Prostate gland (tissue), 2 donors: ENCODE results near the gene LMLN. TPM values are rescaled to one million over a fixed set of nuclear protein-coding genes. Genes with fewer than 3 reads are reported as not detected.

Source experiments
- DNase-seq: peaks from one replicate; pipeline ENCODE4 v3.0.0-alpha.2; 2019; ENCODE audit warnings: low spot score
- H3K27ac ChIP-seq, 2 donors: fragments of 200-600 bp; sonication (generic); 2 replicates each; pipeline ENCODE4 v1.5.1; 2017 to 2019
- H3K27me3 ChIP-seq: fragments of 200-600 bp; sonication (generic); replicated peaks from 2 replicates; pipeline ENCODE4 v1.5.1; 2019; ENCODE audit not compliant: insufficient read depth
- H3K36me3 ChIP-seq, 2 donors: fragments of 200-600 bp; sonication (generic); 1 replicate in 1 of 2; 2 replicates in 1 of 2; pipeline versions ENCODE4 v1.5.1 to v1.8.1; 2017 to 2019
- H3K4me1 ChIP-seq: fragments of 200-600 bp; sonication (generic); replicated peaks from 2 replicates; pipeline ENCODE4 v1.5.1; 2019
- H3K4me3 ChIP-seq, 2 donors: fragments of 200-600 bp; sonication (generic); 2 replicates each; pipeline ENCODE4 v1.5.1; 2017 to 2019
- H3K9me3 ChIP-seq: fragments of 200-600 bp; sonication (generic); 2 replicates; pipeline ENCODE4 v1.5.1; 2017
- POLR2A ChIP-seq: fragments of 450-650 bp; IDR thresholded peaks from one replicate; pipeline ENCODE4 v1.6.1; 2016; ENCODE audit warnings: antibody characterized with exemption, mild to moderate bottlenecking
- POLR2AphosphoS5 ChIP-seq: sonication (generic); formaldehyde crosslinking; IDR thresholded peaks from one replicate; pipeline ENCODE4 v1.6.1; 2017; ENCODE audit warnings: antibody characterized with exemption
- WGBS: methylation state at CpG from one replicate; pipeline ENCODE4 v1.1.5; 2018; 5-methylcytosine and 5-hydroxymethylcytosine counted together
- intact Hi-C: fragments of 100-400 bp; cut with DNase I; formaldehyde crosslinking; loops from one replicate; pipeline ENCODE4 v1.14.2; 2022
- total RNA-seq, 2 donors: library from RNA; depleted of rRNA; stranded (reverse); fragments of >200 nt; gene quantifications; one replicate each; pipeline ENCODE4 v1.1.0, GENCODE V29; 2016
- TF ChIP-seq, protein P1 (sequence below), 4 experiments: fragments of 200-600 bp in 2 of 4; fragments of 450-650 bp in 2 of 4; sonication (generic) in 2 of 4; IDR thresholded peaks; 1 replicate in 3 of 4; 2 replicates in 1 of 4; pipeline ENCODE4 v1.5.1; 2016 to 2019; ENCODE audit warnings: antibody characterized with exemption in 4 of 4, mild to moderate bottlenecking in 2 of 4, moderate library complexity in 2 of 4

The LMLN gene
- total RNA-seq, 2 donors from 2014 or later, result 6.8 to 16.9 TPM

- H3K27me3 ChIP-seq, result no peaks in the 10 kb centered on the region
These were observed 7.6 kb upstream of the LMLN start for GRCh38 chr3:197952440-197952839.

GRCh38 chr3:197953325-197953724 is 6.7 kb upstream of the LMLN start:
- H3K9me3 ChIP-seq, result no peaks in the 10 kb centered on the region
- intact Hi-C loops, result no loop called here
- 63% methylated on average over 6 of the region's 6 CpGs for WGBS
- peaks cover 12% of the 10 kb centered on the region for H3K4me1 ChIP-seq
- H3K27me3 ChIP-seq, result no peaks in the 10 kb centered on the region
- no peak overlapping the region for H3K27ac ChIP-seq
- H3K4me3 ChIP-seq, result no peak overlapping the region
- no peak for DNase-seq
- no peak for TF ChIP-seq POLR2A
- no peak for TF ChIP-seq POLR2AphosphoS5
- TF ChIP-seq, protein P1, sequence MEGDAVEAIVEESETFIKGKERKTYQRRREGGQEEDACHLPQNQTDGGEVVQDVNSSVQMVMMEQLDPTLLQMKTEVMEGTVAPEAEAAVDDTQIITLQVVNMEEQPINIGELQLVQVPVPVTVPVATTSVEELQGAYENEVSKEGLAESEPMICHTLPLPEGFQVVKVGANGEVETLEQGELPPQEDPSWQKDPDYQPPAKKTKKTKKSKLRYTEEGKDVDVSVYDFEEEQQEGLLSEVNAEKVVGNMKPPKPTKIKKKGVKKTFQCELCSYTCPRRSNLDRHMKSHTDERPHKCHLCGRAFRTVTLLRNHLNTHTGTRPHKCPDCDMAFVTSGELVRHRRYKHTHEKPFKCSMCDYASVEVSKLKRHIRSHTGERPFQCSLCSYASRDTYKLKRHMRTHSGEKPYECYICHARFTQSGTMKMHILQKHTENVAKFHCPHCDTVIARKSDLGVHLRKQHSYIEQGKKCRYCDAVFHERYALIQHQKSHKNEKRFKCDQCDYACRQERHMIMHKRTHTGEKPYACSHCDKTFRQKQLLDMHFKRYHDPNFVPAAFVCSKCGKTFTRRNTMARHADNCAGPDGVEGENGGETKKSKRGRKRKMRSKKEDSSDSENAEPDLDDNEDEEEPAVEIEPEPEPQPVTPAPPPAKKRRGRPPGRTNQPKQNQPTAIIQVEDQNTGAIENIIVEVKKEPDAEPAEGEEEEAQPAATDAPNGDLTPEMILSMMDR (IDR thresholded peaks at IDR 0.05), result no peak
- peaks cover 5 to 25% of the 10 kb centered on the region in 2 donors for H3K36me3 ChIP-seq

More at GRCh38 chr3:197952440-197952839, 7.6 kb upstream of the LMLN start:
- TF ChIP-seq POLR2A (no peak), POLR2AphosphoS5 (no peak)
- TF ChIP-seq, protein P1 (IDR thresholded peaks at IDR 0.05), result no peak
- peaks cover 5 to 25% of the 10 kb centered on the region in 2 donors for H3K36me3 ChIP-seq
- intact Hi-C loops, result no loop called here
- DNase-seq, result no peak
- no peak overlapping the region for H3K27ac ChIP-seq
- H3K4me1 ChIP-seq, result peaks cover 12% of the 10 kb centered on the region
- H3K4me3 ChIP-seq, result no peak overlapping the region
- WGBS, result 90% methylated on average over 9 of the region's 9 CpGs
- no peaks in the 10 kb centered on the region for H3K9me3 ChIP-seq

DNA sequence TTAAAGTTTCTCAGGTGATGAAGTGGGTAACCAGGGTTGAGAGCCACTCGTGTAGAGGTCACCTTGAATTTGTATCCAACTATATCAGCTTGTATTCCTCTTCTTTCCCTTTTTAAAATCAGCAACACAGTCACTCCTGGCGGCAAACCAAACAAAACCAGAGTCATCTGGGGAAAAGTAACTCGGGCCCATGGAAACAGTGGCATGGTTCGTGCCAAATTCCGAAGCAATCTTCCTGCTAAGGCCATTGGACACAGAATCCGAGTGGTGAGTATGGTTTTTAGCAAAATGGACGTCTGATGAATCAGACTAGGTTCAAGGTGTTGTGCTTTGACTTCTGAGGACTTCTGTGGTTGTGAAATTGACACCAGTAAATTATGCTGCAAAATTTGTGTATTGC is 6.1 kb upstream of the LMLN start:
- Histone ChIP-seq H3K4me3 (no peak overlapping the region), H3K4me1 (peaks cover 12% of the 10 kb centered on the region), H3K36me3 (peaks cover 5 to 25% of the 10 kb centered on the region in 2 donors), H3K9me3 (no peaks in the 10 kb centered on the region), H3K27me3 (no peaks in the 10 kb centered on the region), H3K27ac (no peak overlapping the region)
- 69% methylated on average over 7 of the region's 7 CpGs for WGBS
- intact Hi-C loops, result no loop called here
- TF ChIP-seq POLR2AphosphoS5, result no peak
- TF ChIP-seq, protein P1 (IDR thresholded peaks at IDR 0.05), result no peak
- TF ChIP-seq POLR2A, result no peak
- no peak for DNase-seq

DNA sequence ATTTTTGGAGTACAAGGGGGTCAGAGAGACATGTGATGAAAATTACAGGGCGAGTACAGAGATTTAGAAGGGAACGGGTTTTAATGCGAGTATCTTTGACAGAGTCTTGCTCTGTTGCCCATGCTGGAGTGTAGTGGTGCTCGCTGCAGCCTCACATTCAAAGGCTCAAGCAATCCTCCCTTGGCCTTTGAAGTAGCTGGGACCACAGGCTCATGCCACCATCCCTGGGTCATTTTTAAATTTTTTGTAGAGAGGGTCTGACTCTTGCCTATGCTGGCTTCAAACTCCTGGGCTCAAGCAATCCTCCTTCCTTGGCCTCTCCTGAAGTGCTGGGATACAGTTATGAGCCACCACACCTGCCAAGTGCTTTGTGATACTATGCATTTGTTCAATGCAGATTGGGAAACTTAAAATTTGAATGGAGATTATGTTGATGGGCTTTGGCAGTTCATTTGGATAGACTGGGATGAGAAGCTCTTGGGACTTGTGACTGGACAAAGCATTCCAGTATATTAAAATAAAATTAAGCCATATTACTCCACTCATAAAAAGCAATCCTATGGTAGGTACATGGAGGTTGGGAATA is 4.0 kb upstream of the LMLN start:
- DNase-seq, result no peak
- intact Hi-C loops, result no loop called here
- 86% methylated on average over 4 of the region's 4 CpGs for WGBS
- H3K27ac ChIP-seq, result no peak overlapping the region
- TF ChIP-seq POLR2A (no peak), POLR2AphosphoS5 (no peak)
- TF ChIP-seq, protein P1 (IDR thresholded peaks at IDR 0.05), result no peak
- no peaks in the 10 kb centered on the region for H3K9me3 ChIP-seq
- H3K4me3 ChIP-seq, result no peak overlapping the region
- peaks cover 5 to 25% of the 10 kb centered on the region in 2 donors for H3K36me3 ChIP-seq
- no peaks in the 10 kb centered on the region for H3K27me3 ChIP-seq
- H3K4me1 ChIP-seq, result peaks cover 12% of the 10 kb centered on the region

GRCh38 chr3:197956626-197956988 is 3.4 kb upstream of the LMLN start:
- no peaks in the 10 kb centered on the region for H3K27me3 ChIP-seq
- intact Hi-C loops, result no loop called here
- no peak for TF ChIP-seq POLR2AphosphoS5
- TF ChIP-seq POLR2A, result no peak
- TF ChIP-seq, protein P1 (IDR thresholded peaks at IDR 0.05), result no peak
- DNase-seq, result no peak
- WGBS, result 87% methylated on average over 2 of the region's 2 CpGs
- no peaks in the 10 kb centered on the region for H3K9me3 ChIP-seq
- H3K36me3 ChIP-seq, result peaks cover 5 to 23% of the 10 kb centered on the region in 2 donors
- H3K4me3 ChIP-seq, result no peak overlapping the region
- no peak overlapping the region for H3K27ac ChIP-seq
- peaks cover 8% of the 10 kb centered on the region for H3K4me1 ChIP-seq
